CD4-positive, alpha-beta T cell (primary cell): ENCODE results near the gene VN1R5. TPM values are rescaled to one million over a fixed set of nuclear protein-coding genes. Genes with fewer than 3 reads are reported as not detected.

ENCODE experiments used
- ATAC-seq: fragments of 200-7000 bp; cut with Tn5 transposase; one replicate; pipeline ENCODE4 v1.10.0; 2022; ENCODE audit warnings: mild to moderate bottlenecking; ENCODE audit not compliant: poor library complexity
- CTCF ChIA-PET: fragments of 350-600 bp; sonication (Branson Sonifier 250); formaldehyde crosslinking; loops from one replicate; lab custom pipeline; 2021; ENCODE audit warnings: antibody characterized with exemption, inconsistent platforms; lab: Charles Lee
- POLR2A ChIA-PET: fragments of 350-600 bp; sonication (Branson Sonifier 250); formaldehyde crosslinking; loops from one replicate; lab custom pipeline; 2021; ENCODE audit warnings: antibody characterized with exemption, inconsistent platforms; lab: Charles Lee
- DNase-seq, 14 experiments: peaks; one replicate each; pipeline ENCODE4 v3.0.0-alpha.2; 2013 to 2020; ENCODE audit warnings: mixed read lengths in 2 of 14
- H3K27ac ChIP-seq, 2 donors: one replicate each; pipeline versions ENCODE4 v1.5.1 to v1.7.0; 2013; ENCODE audit warnings: low read length in 2 of 2, low read depth in 1 of 2, mild to moderate bottlenecking in 1 of 2
- H3K27me3 ChIP-seq, 2 experiments: 1 replicate in 1 of 2; 2 replicates in 1 of 2; pipeline versions ENCODE4 v1.6.1 to v1.7.0; 2013; ENCODE audit warnings: low read length in 2 of 2, control low read depth in 1 of 2, mild to moderate bottlenecking in 1 of 2, moderate library complexity in 1 of 2; ENCODE audit not compliant: insufficient read depth in 2 of 2, control insufficient read depth in 1 of 2
- H3K36me3 ChIP-seq: one replicate; pipeline ENCODE4 v1.6.1; 2013; ENCODE audit warnings: low read length, control low read depth; ENCODE audit not compliant: insufficient read depth
- H3K4me1 ChIP-seq: one replicate; pipeline ENCODE4 v1.6.1; 2013; ENCODE audit warnings: low read length, control low read depth; ENCODE audit not compliant: insufficient read depth
- H3K4me3 ChIP-seq: one replicate; pipeline ENCODE4 v1.5.1; 2013; ENCODE audit warnings: mild to moderate bottlenecking, low read length, moderate library complexity
- H3K9me3 ChIP-seq, 2 experiments: 1 replicate in 1 of 2; 2 replicates in 1 of 2; pipeline versions ENCODE4 v1.6.1 to v1.7.0; 2013; ENCODE audit warnings: low read length in 2 of 2, mild to moderate bottlenecking in 2 of 2, control low read depth in 1 of 2, moderate library complexity in 1 of 2; ENCODE audit not compliant: control insufficient read depth in 1 of 2, insufficient read depth in 1 of 2
- H3K27ac Mint-ChIP-seq: one replicate; pipeline ENCODE4 v1.8.0; 2020; ENCODE audit warnings: mixed read lengths
- H3K27me3 Mint-ChIP-seq: one replicate; pipeline ENCODE4 v1.8.0; 2021; ENCODE audit warnings: mixed read lengths
- H3K36me3 Mint-ChIP-seq: one replicate; pipeline ENCODE4 v1.8.0; 2021; ENCODE audit warnings: low read depth, mixed read lengths
- H3K4me1 Mint-ChIP-seq: one replicate; pipeline ENCODE4 v1.8.0; 2021; ENCODE audit warnings: low read depth, mixed read lengths
- H3K4me3 Mint-ChIP-seq: one replicate; pipeline ENCODE4 v1.8.0; 2020; ENCODE audit warnings: mild to moderate bottlenecking, mixed read lengths
- H3K9me3 Mint-ChIP-seq: one replicate; pipeline ENCODE4 v1.8.0; 2020; ENCODE audit warnings: mixed read lengths
- intact Hi-C, 2 experiments: fragments of 100-400 bp; cut with DNase I in 1 of 2; cut with micrococcal nuclease in 1 of 2; formaldehyde crosslinking; loops; one replicate each; pipeline versions ENCODE4 v1.15.1 to v1.9.0; 2023 to 2025; cut with DNase I, micrococcal nuclease
- total RNA-seq, 174 experiments: library from RNA in 2 of 174; stranded (reverse) in 2 of 174; gene quantifications; one replicate each; pipeline ENCODE4 v1.2.3 and lab custom pipeline; 2021 to 2026
- TF ChIP-seq, protein P1 (sequence below): fragments of 200-600 bp; IDR thresholded peaks from one replicate; pipeline ENCODE4 v1.8.0; 2022; ENCODE audit warnings: antibody characterized with exemption, mild to moderate bottlenecking

The VN1R5 gene
- total RNA-seq, 2 experiments from 2014 or later = not detected

- no peaks in the 10 kb centered on the region for H3K4me1 ChIP-seq
- Mint-ChIP-seq H3K36me3 (no peaks in the 10 kb centered on the region), H3K27me3 (no peaks in the 10 kb centered on the region), H3K27ac (no peak overlapping the region), H3K9me3 (no peaks in the 10 kb centered on the region), H3K4me3 (no peak overlapping the region), H3K4me1 (no peaks in the 10 kb centered on the region)
- no peak overlapping the region for H3K4me3 ChIP-seq
- ChIA-PET CTCF (no interaction called here), POLR2A (no interaction called here)
- no peaks in the 10 kb centered on the region for H3K27me3 ChIP-seq
- H3K27ac ChIP-seq = no peak overlapping the region
- no peak for DNase-seq
- no peak for ATAC-seq
- intact Hi-C loops = no loop called here
- TF ChIP-seq, protein P1, sequence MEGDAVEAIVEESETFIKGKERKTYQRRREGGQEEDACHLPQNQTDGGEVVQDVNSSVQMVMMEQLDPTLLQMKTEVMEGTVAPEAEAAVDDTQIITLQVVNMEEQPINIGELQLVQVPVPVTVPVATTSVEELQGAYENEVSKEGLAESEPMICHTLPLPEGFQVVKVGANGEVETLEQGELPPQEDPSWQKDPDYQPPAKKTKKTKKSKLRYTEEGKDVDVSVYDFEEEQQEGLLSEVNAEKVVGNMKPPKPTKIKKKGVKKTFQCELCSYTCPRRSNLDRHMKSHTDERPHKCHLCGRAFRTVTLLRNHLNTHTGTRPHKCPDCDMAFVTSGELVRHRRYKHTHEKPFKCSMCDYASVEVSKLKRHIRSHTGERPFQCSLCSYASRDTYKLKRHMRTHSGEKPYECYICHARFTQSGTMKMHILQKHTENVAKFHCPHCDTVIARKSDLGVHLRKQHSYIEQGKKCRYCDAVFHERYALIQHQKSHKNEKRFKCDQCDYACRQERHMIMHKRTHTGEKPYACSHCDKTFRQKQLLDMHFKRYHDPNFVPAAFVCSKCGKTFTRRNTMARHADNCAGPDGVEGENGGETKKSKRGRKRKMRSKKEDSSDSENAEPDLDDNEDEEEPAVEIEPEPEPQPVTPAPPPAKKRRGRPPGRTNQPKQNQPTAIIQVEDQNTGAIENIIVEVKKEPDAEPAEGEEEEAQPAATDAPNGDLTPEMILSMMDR = no peak
- no peaks in the 10 kb centered on the region for H3K9me3 ChIP-seq
- H3K36me3 ChIP-seq = no peaks in the 10 kb centered on the region
Observed at GRCh38 chr1:247295746-247296145, 39.9 kb downstream of the VN1R5 start.

GRCh38 chr1:247296599-247297180, 40.8 kb downstream of the VN1R5 start:
- POLR2A ChIA-PET = no interaction called here
- H3K27ac ChIP-seq = no peak overlapping the region
- Mint-ChIP-seq H3K9me3 (no peaks in the 10 kb centered on the region), H3K36me3 (no peaks in the 10 kb centered on the region), H3K4me1 (no peaks in the 10 kb centered on the region), H3K4me3 (no peak overlapping the region), H3K27me3 (no peaks in the 10 kb centered on the region), H3K27ac (no peak overlapping the region)
- no peak for ATAC-seq
- CTCF ChIA-PET = no interaction called here
- no peak overlapping the region for H3K4me3 ChIP-seq
- TF ChIP-seq, protein P1 = no peak
- no peaks in the 10 kb centered on the region for H3K27me3 ChIP-seq
- peaks cover 0 to 5% of the 10 kb centered on the region in 2 experiments for H3K9me3 ChIP-seq
- no peaks in the 10 kb centered on the region for H3K4me1 ChIP-seq
- intact Hi-C loops = no loop called here
- no peak for DNase-seq
- H3K36me3 ChIP-seq = no peaks in the 10 kb centered on the region

DNA sequence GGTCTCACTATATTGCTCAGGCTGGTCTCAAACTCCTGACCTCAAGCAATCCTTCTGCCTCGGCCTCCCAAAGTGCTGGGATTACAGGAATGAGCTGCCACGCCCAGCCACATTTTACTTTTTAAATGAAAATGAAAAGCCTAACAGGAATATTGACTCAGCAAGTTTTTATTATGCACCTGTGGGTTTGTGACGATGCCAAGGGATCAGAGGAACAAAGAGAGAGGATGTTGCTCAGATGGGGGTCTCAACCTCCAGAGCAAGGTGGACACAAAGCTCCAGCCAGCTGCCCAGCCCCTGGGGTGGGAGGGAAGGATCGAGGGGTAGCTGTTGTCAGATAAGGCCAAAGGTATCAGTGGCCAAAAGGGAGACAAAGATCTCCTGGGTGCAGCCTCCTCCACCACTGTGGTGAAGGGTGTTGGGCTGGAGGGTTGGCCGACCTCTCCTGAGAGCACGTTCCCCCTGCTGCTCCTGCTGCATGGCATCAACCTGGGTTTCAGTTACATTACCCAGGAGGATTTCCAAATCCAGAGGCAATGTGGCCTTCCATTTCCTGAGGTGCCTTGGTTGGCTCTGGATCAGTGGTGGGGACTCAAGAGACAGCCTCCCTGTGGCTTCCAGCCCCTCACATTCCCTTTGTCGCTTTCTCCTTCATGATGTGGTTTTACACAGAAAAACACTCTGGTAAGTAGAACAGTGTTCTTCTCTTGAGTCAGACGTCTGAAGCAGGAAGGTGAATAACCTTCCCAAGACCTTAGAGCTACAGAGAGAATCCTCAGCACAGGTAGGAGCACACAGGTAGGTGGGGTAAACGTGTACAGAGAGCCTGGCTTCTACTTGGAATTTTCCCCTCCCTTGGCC, 41.6 kb downstream of the VN1R5 start:
- no peak overlapping the region for H3K4me3 Mint-ChIP-seq
- TF ChIP-seq, protein P1 = no peak
- intact Hi-C loops = no loop called here
- Histone ChIP-seq H3K4me1 (no peaks in the 10 kb centered on the region), H3K9me3 (peaks cover 0 to 5% of the 10 kb centered on the region in 2 experiments), H3K27me3 (no peaks in the 10 kb centered on the region), H3K4me3 (no peak overlapping the region), H3K27ac (no peak overlapping the region), H3K36me3 (no peaks in the 10 kb centered on the region)
- DNase-seq = no peak
- H3K27me3 Mint-ChIP-seq = no peaks in the 10 kb centered on the region
- peaks cover 6% of the 10 kb centered on the region for H3K36me3 Mint-ChIP-seq
- no peaks in the 10 kb centered on the region for H3K4me1 Mint-ChIP-seq
- ATAC-seq = no peak
- H3K27ac Mint-ChIP-seq = no peak overlapping the region
- CTCF ChIA-PET = no interaction called here
- H3K9me3 Mint-ChIP-seq = no peaks in the 10 kb centered on the region
- POLR2A ChIA-PET = no interaction called here
